Fibroblast of villous mesenchyme (primary cell): ENCODE data around the gene UNC93B1. TPM values are rescaled to one million over a fixed set of nuclear protein-coding genes. Genes with fewer than 3 reads are reported as not detected.

Experiments used
- DNase-seq: peaks from one replicate; pipeline ENCODE4 v3.0.0-alpha.2; 2010; ENCODE audit warnings: low read depth
- H3K4me3 ChIP-seq: 2 replicates; pipeline ENCODE4 v1.5.1; 2011; ENCODE audit warnings: low read depth, mild to moderate bottlenecking, low read length
- total RNA-seq: library from RNA; depleted of rRNA; stranded (reverse); fragments of >200 nt; gene quantifications from 2 replicates; pipeline ENCODE4 v1.2.3, GENCODE V29; 2012
- TF ChIP-seq, protein P1 (sequence below): IDR thresholded peaks from 2 replicates; pipeline ENCODE4 v1.5.1; 2012; ENCODE audit warnings: low read depth, mild to moderate bottlenecking, low read length; ENCODE audit not compliant: insufficient read depth

Gene UNC93B1
- total RNA-seq, 1 donor: 14.7 TPM

DNA sequence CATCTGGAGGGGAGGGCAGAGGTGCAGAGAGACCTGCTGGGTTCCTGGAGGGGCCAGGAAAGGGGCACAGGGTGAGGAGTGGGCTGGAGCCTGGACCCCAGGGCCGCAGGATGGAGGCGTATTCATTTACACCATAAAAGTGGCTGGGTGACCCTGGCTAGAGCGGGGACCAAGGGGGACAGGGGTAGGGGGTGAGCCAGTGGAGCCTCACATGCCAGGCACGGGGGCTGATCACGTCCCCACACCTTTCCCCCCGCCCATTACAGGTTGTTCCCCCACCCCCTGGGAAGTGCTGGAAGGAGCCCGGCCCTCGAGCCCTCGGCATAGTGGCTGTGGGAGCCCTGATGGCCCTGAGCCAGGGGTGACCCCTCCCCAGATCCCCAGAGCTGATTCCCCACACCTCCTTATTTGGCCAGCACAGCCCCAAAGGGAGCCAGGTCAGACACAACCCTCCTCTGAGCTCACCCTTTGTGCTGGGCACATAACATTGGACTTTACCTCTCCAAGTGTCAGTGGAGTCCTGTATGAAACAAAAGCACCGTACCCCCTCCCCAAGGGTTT, 35.7 kb upstream of the UNC93B1 start:
- TF ChIP-seq, protein P1, sequence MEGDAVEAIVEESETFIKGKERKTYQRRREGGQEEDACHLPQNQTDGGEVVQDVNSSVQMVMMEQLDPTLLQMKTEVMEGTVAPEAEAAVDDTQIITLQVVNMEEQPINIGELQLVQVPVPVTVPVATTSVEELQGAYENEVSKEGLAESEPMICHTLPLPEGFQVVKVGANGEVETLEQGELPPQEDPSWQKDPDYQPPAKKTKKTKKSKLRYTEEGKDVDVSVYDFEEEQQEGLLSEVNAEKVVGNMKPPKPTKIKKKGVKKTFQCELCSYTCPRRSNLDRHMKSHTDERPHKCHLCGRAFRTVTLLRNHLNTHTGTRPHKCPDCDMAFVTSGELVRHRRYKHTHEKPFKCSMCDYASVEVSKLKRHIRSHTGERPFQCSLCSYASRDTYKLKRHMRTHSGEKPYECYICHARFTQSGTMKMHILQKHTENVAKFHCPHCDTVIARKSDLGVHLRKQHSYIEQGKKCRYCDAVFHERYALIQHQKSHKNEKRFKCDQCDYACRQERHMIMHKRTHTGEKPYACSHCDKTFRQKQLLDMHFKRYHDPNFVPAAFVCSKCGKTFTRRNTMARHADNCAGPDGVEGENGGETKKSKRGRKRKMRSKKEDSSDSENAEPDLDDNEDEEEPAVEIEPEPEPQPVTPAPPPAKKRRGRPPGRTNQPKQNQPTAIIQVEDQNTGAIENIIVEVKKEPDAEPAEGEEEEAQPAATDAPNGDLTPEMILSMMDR: no peak
- peak overlapping the region; percentile 85 for H3K4me3 ChIP-seq
- DNase-seq: no peak

DNA sequence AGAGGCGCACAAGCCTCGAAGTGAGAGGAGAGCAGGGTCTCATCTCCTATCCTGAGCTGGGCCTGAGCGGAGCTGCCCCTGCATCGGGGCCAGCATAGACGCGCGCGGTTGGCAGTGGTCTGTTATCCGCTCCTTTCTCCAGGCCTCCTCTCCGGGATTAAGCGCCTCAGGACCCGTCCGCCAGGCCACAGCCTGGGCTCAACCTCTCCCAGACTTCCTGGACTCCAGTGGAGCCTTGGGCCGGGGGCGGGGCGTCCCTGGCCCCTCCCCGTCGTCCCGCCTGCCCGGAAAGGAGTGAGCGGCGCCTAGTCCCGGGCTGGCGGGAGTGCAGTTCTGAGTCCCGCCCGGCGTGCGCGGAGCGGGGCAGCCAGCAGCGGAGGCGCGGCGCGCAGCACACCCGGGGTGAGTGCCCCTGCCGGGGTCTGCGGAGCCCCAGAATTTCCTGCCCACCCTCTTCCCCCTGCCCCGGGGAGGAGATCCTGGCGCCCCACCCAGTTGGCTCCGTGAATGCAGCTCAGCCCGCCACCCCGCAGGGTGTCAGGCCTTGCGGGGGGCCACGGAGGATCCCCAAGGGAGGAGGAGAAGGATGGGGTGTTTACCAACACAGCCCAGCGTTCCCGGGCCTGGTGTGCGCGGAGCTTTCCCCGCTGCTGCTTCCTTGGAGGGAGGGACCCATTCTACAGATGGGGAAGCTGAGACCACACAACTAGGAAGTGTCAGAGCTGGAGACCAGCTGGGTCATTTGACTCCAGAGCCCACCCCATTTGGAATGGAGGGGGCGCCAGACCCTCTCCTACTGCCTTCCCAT, 35.0 kb upstream of the UNC93B1 start, which contains the start of gene TCIRG1:
Gene TCIRG1, plus strand, starts transcription at position 308 of the 808 bp plus-strand sequence. CDS start 2,247 bp downstream, outside the sequence.
- TF ChIP-seq, protein P1: no peak
- DNase-seq: peak; percentile 90
- H3K4me3 ChIP-seq: peak within 1 kb of the TSS; percentile 85

DNA sequence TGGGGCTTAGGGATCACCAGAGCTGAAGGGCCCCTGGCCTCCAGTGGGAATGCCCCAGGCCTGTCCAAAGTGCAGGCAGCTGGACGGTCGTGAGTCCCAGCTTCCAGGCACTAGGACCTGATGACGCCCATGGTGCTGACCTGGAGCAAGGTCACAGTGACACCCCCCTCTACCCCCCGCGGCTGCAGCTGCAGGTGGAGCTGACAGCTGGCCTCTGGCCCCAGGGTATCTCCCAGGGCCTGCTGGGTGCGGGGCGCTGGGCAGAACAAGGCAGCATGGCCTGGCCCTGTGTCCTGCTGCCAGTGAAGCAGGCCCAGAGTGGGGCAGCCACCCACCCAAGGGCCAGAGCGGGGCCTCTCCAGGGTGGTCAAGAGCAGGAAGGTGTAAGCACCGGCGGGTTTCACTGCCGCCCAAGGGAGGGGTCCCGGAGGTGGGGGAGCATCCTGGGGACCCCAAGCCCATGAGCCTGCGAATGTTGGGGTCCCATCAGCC, 34.4 kb upstream of the UNC93B1 start:
- H3K4me3 ChIP-seq: peak overlapping the region; percentile 85
- TF ChIP-seq, protein P1: no peak
- DNase-seq: no peak

DNA sequence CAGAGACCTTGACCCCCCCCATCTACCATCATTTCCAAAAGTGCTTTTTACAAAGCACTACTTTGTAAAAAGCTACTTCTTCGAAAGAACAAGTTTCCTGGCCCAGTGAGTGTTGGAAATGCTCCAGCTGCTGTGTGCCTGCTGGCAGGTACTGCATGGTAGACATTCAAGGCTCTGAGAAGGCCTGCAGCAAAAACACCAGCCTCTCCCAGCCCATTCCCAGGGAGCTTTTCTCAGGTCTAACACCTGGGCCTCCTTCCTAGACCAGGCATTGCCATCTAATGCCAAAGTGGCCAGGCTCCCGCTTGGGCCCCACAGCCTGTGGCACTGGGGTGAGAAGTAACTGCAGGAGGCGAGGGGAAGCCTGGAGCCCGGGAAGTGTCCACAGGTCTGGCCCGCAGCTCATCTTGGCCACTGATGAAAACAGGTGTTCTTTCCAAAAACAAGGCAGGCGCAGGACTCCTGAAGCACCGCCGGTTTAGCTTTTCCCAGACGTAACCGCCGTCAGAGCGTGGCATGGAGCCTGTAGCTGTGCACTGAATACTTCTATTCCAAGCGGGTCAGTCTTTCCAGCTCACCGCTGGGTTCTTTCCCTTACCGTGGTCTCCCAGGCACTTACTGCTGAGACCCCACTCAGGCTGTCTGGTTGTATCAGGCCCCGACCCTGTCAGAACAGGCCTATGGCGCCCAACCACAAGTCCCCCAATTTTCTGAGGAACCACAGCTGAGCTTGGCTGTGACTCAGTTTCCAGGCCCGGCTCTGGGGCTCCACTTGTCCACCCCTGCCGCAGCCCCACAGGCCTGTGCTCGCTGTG, 33.7 kb upstream of the UNC93B1 start:
- DNase-seq: no peak
- TF ChIP-seq, protein P1: no peak
- no peak overlapping the region for H3K4me3 ChIP-seq

GRCh38 chr11:68036717-68037239, 32.9 kb upstream of the UNC93B1 start:
- DNase-seq: no peak
- no peak overlapping the region for H3K4me3 ChIP-seq
- TF ChIP-seq, protein P1: no peak

GRCh38 chr11:68036141-68036716, 32.3 kb upstream of the UNC93B1 start:
- TF ChIP-seq, protein P1: no peak
- DNase-seq: no peak
- no peak overlapping the region for H3K4me3 ChIP-seq
